ENCODE data around the gene UBAP2L.
"Not testable (repeated sequence)": the region's sequence is repeated elsewhere in the genome, so short reads cannot be mapped to it uniquely, and the experiment has no call there.

UBAP2L gene

DNA sequence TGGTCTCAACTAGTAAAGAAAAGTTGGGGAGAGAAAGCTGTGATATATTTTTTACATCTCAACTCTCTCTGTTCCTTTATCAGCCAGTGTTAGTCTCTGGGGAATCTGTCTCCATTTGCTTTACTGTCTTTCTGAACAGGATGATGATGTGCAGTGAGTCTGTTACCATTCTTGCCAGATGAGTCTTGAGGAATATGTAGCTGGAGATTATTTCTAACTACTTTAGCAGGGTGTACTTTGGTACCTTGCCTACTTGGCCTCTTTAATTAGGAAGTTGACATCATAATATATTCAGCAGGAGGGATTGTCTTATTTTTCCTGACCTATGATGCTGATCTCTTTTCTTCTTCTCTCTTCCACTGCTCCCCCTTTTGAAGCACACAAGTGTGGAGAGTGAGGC is 35.9 kb downstream of the UBAP2L start:
- no peak for DNase-seq (ENCODE audit: low read depth)

DNA sequence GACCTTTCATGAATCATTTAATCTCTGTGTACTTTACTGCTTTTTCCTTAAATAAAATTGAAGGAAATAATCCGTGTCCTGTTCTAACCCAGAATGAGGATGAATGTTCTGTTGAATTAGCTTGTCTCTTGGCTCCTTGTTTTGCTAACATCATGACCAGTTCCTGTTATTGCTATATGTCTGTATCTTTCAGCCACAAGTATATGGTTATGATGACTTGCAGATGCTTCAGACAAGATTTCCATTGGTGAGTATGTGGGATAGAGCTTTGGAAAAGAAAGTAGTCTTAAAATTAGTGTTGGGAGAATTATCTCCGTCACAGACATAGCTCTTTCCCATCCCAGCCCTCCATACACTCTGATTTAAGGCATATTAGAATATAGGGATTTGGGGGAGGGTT is 38.0 kb downstream of the UBAP2L start:
- DNase-seq (ENCODE audit: low read depth) = no peak

DNA sequence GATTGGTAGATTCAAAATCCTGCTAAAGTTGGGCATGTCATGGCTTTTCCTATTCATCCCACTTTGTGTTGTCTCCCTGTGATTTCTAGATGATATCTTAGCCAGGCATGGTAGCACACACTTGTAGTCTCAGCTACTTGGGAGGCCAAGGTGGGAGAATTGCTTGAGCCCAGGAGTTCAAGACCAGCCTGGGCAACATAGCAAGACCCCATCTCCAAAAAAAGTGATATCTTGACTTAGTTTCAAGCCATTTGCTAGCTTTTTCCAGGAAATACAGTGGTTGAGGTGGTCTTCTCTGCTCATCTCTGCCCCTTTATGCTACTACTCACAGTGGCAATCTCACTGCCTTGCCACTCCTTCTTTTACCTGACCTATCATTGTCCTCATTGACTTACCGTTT is 39.4 kb downstream of the UBAP2L start:
- DNase-seq (ENCODE audit: low read depth) = no peak

DNA sequence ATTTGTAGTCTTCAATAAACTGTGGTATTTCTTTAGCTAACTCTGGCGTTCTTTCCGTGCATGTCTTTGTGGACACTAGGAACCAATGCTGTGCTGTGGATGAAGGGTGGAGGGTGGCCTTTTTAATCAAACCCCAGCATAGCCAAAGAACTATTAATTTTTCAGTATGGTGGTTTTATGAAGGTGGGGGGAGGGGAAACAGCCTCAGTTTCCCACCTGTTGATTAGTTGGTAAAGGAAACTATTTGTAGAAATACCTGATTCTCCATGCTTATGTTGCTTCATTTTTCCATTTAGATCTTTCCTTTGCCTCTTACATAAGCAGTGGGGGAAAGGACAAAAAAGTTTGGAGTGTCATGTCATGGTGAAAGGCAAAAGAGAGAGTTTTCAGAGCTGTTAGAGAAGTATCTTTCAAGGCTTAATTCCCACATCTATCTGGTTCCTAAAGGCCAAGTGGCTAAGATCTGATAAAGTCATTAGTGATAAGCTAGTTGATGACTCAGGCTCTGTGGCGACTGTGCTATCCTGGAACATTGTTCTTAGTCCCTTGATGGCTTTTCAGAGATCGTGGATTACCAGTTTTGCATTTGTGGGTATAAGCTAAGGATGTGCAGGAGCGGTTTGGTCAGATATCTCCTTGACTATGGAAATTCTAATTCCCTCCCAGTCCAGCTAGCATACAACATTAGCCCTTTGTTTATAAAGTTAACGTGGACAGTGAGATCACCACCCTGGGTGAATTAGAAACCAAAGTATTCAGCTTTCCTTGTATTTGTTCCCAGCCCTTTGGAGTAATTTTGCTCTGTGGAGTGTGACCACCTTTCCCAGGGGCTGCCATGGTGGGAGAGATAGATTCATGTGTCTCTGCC is 42.9 kb downstream of the UBAP2L start:
- no peak for DNase-seq (ENCODE audit: low read depth)

DNA sequence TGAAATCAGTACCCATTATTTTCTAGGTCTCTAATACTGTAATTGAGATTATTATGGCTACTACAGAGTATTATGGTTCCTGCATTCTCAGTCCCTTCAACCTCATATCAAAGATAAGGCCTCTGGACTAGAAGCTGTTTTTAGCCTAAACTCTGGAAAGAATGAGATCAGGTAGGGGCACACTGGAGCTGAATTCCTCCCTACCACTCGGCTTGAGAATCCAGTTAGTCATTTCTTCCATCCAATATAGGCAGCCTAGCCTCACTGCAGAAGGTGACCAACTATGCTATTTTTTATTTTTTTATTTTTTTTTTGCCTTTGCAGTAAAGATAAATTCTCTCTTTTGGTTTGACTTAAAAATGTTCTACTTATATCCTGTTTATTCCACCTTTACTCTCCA is 43.7 kb downstream of the UBAP2L start:
- DNase-seq (ENCODE audit: low read depth) = no peak

DNA sequence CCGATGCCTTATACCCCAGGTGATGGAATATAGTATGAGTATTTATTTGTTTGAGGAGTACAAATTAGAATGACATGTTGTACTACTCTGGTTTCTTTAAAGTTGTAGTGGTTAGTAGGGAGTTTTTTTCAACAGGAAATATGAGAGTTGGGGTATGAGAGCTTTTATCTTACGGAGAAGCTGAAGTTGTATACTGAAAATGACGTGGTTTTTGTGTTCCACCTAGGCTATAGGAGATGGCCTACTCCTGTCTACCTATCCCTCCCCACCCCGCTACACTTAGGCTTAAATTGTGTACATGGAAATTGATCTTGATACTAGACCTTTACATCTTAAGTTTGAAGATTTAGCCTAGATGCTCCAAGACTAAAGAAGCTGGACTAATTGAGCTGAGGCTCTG is 44.8 kb downstream of the UBAP2L start:
- DNase-seq (ENCODE audit: low read depth) = no peak

DNA sequence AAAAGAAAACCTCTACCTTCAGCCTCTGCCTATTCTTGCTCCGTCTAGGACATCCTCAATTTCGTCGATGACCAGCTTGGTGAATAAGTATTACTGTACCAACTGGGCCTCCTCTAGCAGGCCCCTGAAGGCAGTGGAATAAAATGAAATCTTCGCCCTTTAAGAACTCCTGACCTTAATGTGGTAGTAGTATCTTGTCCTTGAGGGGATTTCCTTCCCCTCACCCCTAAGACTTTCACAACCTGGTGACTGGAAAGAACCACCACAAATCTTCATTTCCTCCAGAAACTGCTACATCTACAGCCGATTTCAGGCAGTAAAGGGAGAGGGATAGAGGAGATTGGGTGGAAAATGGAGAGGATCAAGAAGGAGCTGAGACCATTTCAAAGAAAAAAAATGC is 50.1 kb downstream of the UBAP2L start:
- no peak for DNase-seq (ENCODE audit: low read depth)

DNA sequence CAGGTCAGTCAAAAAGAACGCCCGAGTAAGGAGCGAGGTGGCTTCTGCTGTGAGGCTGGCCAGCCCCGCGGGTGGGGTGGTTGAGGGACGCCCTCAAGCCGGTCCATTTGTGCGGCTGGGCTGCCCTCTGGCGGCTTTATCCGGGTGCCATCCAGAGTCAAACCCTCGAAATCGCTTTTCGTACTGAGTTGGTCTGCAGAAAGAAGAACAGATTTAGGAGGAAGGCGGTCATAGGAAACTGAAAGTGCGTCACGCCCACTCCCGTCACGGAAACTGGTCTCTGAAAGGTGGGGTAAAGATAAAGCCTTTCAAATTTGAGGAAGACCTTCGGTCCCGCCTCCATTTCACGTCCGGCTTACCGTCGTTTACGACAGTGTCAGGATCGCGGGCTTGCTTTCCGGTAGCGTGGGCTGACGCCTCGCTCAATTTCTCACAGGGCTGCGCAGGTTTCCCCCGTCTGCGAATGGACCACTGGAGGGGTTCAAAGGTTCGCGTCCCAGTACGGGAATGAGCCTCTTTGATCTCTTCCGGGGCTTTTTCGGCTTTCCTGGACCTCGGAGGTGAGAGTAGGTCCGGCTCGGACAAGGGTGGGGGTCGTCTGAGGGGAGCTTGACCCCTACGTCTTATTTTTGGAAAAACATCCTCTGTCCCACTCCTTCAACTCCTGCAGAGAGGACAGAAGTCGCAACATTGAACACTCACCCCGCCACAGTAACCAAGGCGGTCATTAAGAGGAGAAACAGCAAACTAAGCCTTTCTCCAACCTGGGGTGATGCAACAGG is 51.7 kb downstream of the UBAP2L start, which contains the start of gene HAX1:
Gene HAX1, plus strand, starts transcription at position 413 of the 782 bp plus-strand sequence. Its CDS starts 95 bp downstream, at position 508.
- peak; percentile 91 for DNase-seq (ENCODE audit: low read depth)

DNA sequence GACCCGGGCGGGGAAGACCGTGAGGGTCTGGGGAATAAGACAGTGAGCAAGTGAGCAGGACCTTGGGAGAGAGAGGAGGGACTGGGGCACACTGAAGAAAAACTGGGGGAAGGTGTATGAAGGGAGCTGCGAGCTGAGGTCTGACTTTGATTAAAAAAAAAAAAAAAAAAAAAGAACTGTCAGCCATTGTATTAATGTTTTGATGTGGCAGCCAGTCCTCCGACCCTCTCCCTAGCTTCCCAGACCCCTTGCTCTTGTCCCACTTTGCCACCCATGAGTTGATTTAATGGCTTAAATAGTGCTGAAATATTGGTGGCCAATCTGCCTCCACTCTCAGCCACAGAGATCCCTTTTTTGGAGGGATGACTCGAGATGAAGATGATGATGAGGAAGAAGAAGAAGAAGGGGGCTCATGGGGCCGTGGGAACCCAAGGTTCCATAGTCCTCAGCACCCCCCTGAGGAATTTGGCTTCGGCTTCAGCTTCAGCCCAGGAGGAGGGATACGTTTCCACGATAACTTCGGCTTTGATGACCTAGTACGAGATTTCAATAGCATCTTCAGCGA is 52.3 kb downstream of the UBAP2L start:
- no peak for DNase-seq (ENCODE audit: low read depth)

DNA sequence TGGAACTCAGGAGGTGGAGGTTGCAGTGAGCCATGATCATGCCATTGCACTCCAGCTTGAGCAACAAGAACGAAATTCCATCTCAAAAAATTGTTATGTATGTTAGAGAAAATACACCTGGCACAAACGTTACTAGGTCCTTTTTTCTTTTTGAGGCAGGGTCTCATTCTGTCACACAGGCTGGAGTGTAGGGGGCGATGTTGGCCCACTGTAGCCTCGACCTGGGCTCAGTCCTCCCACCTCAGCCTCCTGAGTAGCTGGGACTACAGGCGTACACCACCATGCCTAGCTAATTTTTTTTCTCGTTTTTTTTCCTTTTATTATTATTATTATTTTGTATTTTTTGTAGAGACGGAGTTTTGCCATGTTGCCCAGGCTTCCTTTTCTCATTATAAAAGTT is 56.0 kb downstream of the UBAP2L start:
- no peak for DNase-seq (ENCODE audit: low read depth)

DNA sequence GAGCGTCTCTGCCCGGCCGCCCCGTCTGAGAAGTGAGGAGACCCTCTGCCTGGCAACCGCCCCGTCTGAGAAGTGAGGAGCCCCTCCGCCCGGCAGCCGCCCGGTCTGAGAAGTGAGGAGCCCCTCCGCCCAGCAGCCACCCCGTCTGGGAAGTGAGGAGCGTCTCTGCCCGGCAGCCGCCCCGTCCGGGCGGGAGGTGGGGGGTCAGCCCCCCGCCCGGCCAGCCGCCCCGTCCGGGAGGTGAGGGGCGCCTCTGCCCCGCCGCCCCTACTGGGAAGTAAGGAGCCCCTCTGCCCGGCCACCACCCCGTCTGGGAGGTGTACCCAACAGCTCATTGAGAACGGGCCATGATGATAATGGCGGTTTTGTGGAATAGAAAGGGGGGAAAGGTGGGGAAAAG is 66.8 kb downstream of the UBAP2L start:
- DNase-seq (ENCODE audit: low read depth) = not testable (repeated sequence)

DNA sequence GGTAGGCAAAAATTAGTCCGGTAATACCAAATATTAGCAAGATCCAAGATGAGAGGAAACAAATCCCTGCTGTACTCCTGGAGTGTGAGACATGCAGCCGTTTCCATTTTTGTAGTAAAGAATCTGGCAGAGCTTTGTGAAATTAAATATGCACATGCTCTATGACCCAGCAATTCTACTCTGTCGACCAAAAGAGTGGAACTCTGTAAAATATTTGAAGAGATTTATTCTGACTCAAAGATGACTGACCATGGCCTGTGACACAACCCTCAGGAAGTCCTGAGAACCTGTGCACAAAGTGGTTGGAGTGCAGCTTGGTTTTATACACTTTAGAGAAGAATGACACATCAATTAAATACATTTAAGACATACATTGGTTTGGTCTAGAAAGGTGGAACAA is 67.9 kb downstream of the UBAP2L start:
- DNase-seq (ENCODE audit: low read depth) = no peak

DNA sequence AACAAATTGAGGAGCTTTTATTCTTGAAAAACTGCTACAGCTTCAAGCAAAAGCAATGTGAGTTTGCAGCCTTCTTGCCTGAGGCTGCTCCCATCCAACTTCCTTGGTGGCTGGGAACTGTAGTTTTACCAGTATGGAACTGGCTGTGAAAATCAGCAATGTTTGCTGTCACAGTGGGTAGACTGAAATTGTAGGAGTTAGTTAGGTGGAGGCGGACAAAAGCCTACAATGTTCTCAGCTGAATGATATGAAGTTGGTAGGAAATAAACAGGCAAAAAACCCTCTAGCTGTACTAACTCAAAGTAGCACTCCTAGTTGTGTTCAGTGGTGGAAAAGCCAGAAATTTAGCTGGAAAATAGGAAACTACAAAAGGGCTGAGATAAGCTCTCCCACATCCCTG is 70.2 kb downstream of the UBAP2L start:
- no peak for DNase-seq (ENCODE audit: low read depth)

DNA sequence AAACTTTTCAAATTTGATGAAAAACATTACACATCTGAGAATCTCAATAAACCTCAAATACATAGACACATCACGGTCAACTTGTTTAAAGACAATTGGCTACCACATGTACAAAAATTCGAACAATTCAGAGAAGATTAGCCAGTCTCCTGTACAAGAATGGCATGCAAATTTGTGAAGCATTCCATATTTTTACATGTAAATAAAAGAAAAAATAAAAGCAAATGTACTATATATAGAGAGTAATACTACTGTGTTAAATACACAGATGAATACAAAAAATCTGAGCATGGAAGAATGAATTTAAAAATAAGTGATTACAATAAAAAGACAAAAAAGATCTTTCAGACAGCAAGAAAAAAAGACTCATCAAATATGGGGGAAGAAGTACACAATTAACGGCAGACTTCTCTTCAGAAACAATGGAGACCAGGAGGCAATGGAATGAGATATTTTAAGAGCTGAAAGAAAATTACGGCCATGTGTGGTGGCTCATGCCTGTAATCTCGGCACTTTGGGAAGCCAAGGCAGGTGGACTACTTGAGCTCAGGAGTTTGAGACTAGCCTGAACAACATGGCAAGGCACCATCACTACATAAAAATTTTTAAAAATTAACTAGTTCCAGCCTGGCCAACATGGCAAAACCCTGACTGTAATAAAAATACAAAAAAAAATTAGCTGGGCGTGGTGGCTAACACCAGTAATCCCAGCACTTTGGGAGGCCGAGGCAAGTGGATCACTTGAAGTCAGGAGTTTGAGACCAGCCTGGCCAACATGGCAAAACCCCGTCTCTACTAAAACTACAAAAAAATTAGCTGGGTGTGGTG is 74.9 kb downstream of the UBAP2L start:
- no peak for DNase-seq (ENCODE audit: low read depth)

DNA sequence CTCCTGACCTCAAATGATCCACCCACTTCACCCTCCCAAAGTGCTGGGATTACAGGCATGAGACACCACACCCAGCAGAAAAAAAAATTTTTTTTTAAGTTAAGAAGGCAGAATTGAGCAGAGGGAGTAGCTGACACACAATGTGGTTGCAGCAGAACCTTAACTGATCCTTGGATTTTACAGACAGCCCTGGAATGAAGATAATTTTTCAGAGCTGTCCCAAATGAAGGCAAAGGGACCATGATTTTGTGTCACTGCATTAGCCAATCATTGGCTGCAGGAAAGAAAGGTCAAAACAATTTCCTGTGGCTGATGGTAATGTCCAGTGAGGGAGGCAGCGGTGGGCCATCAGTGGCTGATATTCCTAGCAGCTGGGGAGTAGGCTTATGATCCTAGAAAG is 80.8 kb downstream of the UBAP2L start:
- DNase-seq (ENCODE audit: low read depth) = no peak

DNA sequence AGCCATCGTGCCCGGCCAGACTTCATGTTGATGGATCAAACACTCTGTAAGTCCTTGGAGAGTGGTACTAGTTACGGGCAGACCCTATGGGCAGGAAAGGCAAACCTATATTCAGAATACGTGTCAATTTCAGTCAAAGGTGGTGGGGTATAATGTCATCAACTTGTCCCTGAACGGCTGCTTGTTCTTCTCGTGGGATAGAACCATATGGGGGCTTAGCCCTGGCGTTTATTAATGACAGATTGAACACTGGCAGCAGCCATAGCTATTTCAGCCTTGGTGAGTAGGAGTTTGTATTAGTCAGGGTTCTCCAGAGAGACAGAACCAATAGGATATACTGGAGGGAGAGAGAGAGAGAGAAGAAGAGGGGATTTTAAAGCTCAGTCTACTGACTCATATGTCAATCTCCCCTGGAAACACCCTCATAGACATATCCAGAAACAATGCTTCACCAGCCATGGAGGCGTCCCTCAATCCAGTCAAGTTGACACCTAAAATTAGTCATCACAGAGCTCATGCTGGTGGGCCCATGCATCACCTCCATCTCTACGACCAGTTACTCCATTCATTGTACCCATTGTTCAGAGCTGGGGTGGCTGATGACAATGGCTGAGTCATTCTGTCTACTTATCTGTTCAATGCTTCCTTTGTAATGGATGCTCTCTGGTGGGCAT is 84.0 kb downstream of the UBAP2L start:
- DNase-seq (ENCODE audit: low read depth) = no peak

DNA sequence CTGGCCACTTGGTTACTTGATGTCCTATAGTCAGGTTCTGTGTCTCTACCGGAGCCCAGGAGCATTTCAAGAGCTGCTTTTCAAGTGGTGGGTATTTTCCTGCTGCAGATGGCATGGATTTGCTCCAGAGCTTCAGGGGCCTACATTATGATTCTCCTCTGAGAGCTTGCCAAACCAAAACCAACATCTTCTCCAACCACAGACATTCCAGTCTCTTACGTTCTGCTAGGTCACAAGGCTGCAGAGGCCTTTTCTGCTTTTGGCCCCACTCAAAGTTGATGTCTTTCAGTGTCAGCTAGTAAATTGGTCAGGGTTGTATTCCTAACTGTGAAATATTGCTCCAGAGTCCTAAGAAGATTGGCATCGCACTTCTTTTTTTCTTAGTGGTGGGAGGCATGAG is 85.4 kb downstream of the UBAP2L start:
- no peak for DNase-seq (ENCODE audit: low read depth)

DNA sequence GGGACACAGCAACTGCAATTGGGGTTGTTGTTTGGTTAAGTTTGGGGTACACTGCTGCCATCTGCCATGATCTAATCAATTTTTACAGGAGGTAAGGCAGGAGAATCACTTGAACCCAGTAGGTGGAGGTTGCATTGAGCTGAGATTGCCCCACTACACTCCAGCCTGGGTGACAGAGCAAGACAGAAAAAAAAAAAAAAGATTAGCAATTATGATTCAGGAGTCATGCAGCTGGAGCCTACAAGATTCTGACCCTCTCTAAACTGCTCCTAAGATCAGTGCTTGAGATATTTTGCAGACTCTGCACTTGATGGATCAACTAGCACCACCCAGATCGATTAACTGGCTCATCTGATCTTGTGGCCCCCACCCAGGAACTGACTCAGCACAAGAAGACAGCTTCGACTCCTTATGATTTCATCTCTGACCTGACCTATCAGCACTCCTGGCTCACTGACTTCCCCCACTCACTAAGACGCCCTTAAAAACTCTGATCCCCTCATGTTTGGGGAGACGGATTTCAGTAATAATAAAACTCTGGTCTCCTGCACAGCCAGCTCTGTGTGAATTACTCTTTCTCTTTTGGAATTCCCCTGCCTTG is 87.0 kb downstream of the UBAP2L start:
- not testable (repeated sequence) for DNase-seq (ENCODE audit: low read depth)

DNA sequence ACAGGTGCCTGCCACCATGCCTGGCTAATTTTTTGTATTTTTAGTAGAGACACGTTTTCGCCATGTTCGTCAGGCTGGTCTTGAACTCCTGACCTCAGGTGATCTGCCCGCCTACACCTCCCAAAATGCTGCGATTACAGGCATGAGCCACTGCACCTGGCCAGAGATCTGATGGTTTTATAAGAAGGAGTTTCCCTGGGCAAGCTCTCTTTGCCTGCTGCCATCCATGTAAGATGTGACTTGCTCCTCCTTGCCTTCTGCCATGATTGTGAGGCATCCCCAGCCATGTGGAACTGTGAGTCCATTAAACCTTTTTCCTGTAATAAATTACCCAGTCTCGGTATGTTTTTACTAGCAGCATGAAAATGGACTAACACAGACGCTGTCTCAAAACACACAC is 88.4 kb downstream of the UBAP2L start:
- DNase-seq (ENCODE audit: low read depth) = not testable (repeated sequence)

DNA sequence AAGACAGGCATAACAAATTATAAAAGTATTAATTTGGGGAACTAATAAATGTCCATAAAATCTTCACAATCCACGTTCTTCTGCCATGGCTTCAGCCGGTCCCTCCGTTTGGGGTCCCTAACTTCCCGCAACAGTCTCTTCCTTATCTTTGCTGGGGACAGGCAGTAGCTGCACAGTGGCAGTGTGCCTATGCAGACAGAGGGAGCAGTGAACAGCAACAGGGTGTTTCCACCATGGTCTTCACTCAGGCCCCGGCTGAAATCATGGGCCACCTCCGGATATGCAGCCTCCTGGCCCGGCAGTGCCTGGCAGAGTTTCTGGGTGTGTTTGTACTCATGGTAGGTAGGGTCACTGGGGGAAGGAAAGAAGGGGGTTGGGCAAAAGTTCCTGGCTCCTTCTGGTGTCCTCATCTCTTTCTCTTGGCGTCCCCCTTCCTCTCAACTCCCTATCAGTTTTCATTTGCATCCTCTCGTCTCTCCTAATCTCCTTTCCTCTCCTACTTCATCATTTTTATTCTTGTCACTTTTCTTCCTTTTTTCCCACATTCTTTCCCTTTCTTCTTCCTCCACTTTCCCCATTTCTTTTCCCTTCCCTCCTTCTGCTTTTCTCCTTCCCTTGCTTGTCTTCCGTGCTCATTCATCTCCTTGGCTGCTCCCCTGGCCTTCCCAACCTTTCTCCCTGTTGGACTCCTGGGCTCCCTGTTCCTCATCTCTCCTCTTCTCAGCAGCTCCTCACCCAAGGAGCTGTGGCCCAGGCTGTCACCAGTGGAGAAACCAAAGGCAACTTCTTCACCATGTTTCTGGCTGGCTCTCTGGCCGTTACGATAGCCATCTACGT is 91.7 kb downstream of the UBAP2L start:
- DNase-seq (ENCODE audit: low read depth) = not testable (repeated sequence)

Data from activated T-cell treated with anti-CD3 and anti-CD28 coated beads for 1 hour (primary cell).